HG02943 (cell line): ENCODE results near the gene KSR1.
"Not testable (repeated sequence)": the region's sequence is repeated elsewhere in the genome, so short reads cannot be mapped to it uniquely, and the experiment has no call there.

ENCODE experiments used
- ATAC-seq: cut with Tn5 transposase; IDR thresholded peaks from one replicate; pipeline ENCODE4 v1.9.1; 2021; ENCODE audit warnings: mild to moderate bottlenecking, low read depth, moderate library complexity; ENCODE audit not compliant: unreplicated experiment

KSR1 gene

GRCh38 chr17:27451906-27452305 is 4.3 kb upstream of the KSR1 start:
- ATAC-seq = no peak

GRCh38 chr17:27452828-27453227 is 3.4 kb upstream of the KSR1 start:
- no peak for ATAC-seq

- no peak for ATAC-seq
Observed at GRCh38 chr17:27453471-27453870, 2.8 kb upstream of the KSR1 start.

GRCh38 chr17:27454089-27454488 is 2.2 kb upstream of the KSR1 start:
- no peak for ATAC-seq

GRCh38 chr17:27455236-27455913 is 873 bp upstream of the KSR1 start:
- no peak for ATAC-seq

GRCh38 chr17:27456681-27457359 is 572 bp downstream of the KSR1 start:
- ATAC-seq = no peak

GRCh38 chr17:27457360-27457715 is 1.1 kb downstream of the KSR1 start:
- no peak for ATAC-seq

GRCh38 chr17:27457731-27458523 is 1.7 kb downstream of the KSR1 start:
- no peak for ATAC-seq

GRCh38 chr17:27458524-27458908 is 2.3 kb downstream of the KSR1 start:
- ATAC-seq = no peak

GRCh38 chr17:27459433-27459832 is 3.2 kb downstream of the KSR1 start:
- ATAC-seq = no peak

- no peak for ATAC-seq
Observed at GRCh38 chr17:27460196-27460725, 4.0 kb downstream of the KSR1 start.

- no peak for ATAC-seq
Observed at GRCh38 chr17:27461192-27461859, 5.1 kb downstream of the KSR1 start.

GRCh38 chr17:27462149-27462548 is 5.9 kb downstream of the KSR1 start:
- no peak for ATAC-seq

GRCh38 chr17:27462714-27463113 is 6.5 kb downstream of the KSR1 start:
- no peak for ATAC-seq

- ATAC-seq = no peak
Observed at GRCh38 chr17:27463235-27463677, 7.0 kb downstream of the KSR1 start.

GRCh38 chr17:27464019-27464418 is 7.8 kb downstream of the KSR1 start:
- ATAC-seq = not testable (repeated sequence)

GRCh38 chr17:27464431-27464830 is 8.2 kb downstream of the KSR1 start:
- no peak for ATAC-seq

GRCh38 chr17:27465875-27466274 is 9.6 kb downstream of the KSR1 start:
- not testable (repeated sequence) for ATAC-seq

GRCh38 chr17:27466376-27466742 is 10.1 kb downstream of the KSR1 start:
- no peak for ATAC-seq

GRCh38 chr17:27466743-27467375 is 10.6 kb downstream of the KSR1 start:
- no peak for ATAC-seq
